K562 (cell line): Measurements from ENCODE around the gene BCL2L12. TPM values are rescaled to one million over a fixed set of nuclear protein-coding genes. Genes with fewer than 3 reads are reported as not detected.
A peak's percentile ranks its signal among the peaks of the same experiment; 100 is the strongest.

Source experiments
- BCLAF1 ChIP-seq, 2 experiments: fragments of 450-650 bp in 1 of 2; IDR thresholded peaks; 2 replicates each; pipeline ENCODE4 v1.6.1; 2011 to 2017; ENCODE audit warnings: low read depth in 2 of 2, antibody characterized with exemption in 1 of 2, borderline replicate concordance in 1 of 2, low read length in 1 of 2, mild to moderate bottlenecking in 1 of 2, mixed read lengths in 1 of 2; ENCODE audit not compliant: control insufficient read depth in 1 of 2
- CTCFL ChIP-seq: IDR thresholded peaks from 2 replicates; pipeline ENCODE4 v1.6.1; 2011; ENCODE audit warnings: borderline replicate concordance, low read depth, mild to moderate bottlenecking, moderate library complexity, low read length; ENCODE audit not compliant: insufficient read depth, poor library complexity, severe bottlenecking
- FIP1L1 ChIP-seq: fragments of 200-400 bp; formaldehyde crosslinking; IDR thresholded peaks from 2 replicates; pipeline ENCODE4 v1.6.1; 2018; ENCODE audit warnings: mild to moderate bottlenecking, low read depth, low read length; ENCODE audit not compliant: poor library complexity, severe bottlenecking
- GABPA ChIP-seq: fragments of 200-800 bp; sonication (Bioruptor generic); conservative IDR thresholded peaks from 2 replicates; pipeline ENCODE4 v1.6.1; 2016; ENCODE audit warnings: low read depth, missing genetic modification characterization, missing compliant biosample characterization
- NONO ChIP-seq, 2 experiments: fragments of 200-400 bp in 1 of 2; fragments of 450-650 bp in 1 of 2; formaldehyde crosslinking in 1 of 2; IDR thresholded peaks; 2 replicates each; pipeline ENCODE4 v1.6.1; 2017; ENCODE audit warnings: low read depth in 2 of 2, mild to moderate bottlenecking in 2 of 2, moderate library complexity in 2 of 2, low read length in 1 of 2
- ZKSCAN8 ChIP-seq: fragments of 200-800 bp; sonication (Bioruptor generic); IDR thresholded peaks from 2 replicates; pipeline ENCODE4 v1.6.1; 2016; ENCODE audit warnings: missing genetic modification characterization, missing compliant biosample characterization
- ZNF212 ChIP-seq: fragments of 450-650 bp; formaldehyde crosslinking; IDR thresholded peaks from 2 replicates; pipeline ENCODE4 v1.4.0; 2020; ENCODE audit warnings: mild to moderate bottlenecking
- ZNF318 ChIP-seq, 2 experiments: fragments of 450-650 bp; IDR thresholded peaks; 2 replicates each; pipeline ENCODE4 v1.6.1; 2016; ENCODE audit warnings: mild to moderate bottlenecking in 2 of 2, borderline replicate concordance in 1 of 2, low read depth in 1 of 2, moderate library complexity in 1 of 2
- ZNF57 ChIP-seq: fragments of 450-650 bp; formaldehyde crosslinking; IDR thresholded peaks from 2 replicates; pipeline ENCODE4 v1.4.0; 2020; ENCODE audit warnings: mild to moderate bottlenecking, moderate library complexity
- polyA plus RNA-seq, 8 experiments: library from polyadenylated mRNA; depleted of rRNA in 4 of 8; stranded (reverse) in 5 of 8; unstranded in 3 of 8; fragments of >200 nt; fragmentation: Nextera tagmentation in 2 of 8; fragmentation: Illumina TruSeq in 1 of 8; extraction: Ambion mirVana in 2 of 8; extraction: Trizol in 1 of 8; gene quantifications; 2 replicates each; pipeline versions ENCODE4 v1.2.1 to v1.2.3, GENCODE V29; 2011 to 2014; ENCODE audit warnings: inconsistent platforms in 1 of 8, missing spikeins in 1 of 8
- total RNA-seq, 7 experiments: library from RNA; depleted of rRNA in 6 of 7; stranded (reverse); fragments of >200 nt in 6 of 7; fragmentation: Illumina TruSeq in 2 of 7; extraction: Trizol in 2 of 7; gene quantifications; 2 replicates each; pipeline versions ENCODE4 v1.2.1 to v1.2.3, GENCODE V29; 2011 to 2021; ENCODE audit warnings: low replicate concordance in 1 of 7

BCL2L12 gene
- total and polyA plus RNA-seq, 9 of the 15 experiments (the other 6 are each of a cell fraction or from before 2014, with no cell fraction given), result 7.4 to 263 (median 81.2) TPM

GRCh38 chr19:49641688-49642491 is 23.8 kb upstream of the BCL2L12 start, which contains the start of gene SCAF1 (continued):
- TF ChIP-seq ZNF318 (IDR thresholded peaks at IDR 0.05; ENCODE audit: borderline replicate concordance in 1 of 2, low read depth in 1 of 2) (no peak), CTCFL (no peak), ZKSCAN8 (CRISPR knock-in tag) (no peak), ZNF57 (no peak), GABPA (tag) (peak; percentile 96), NONO (IDR thresholded peaks at IDR 0.05; ENCODE audit: low read depth in 2 of 2, low read length in 1 of 2) (0 out of 4 replicates have a peak, but pooled peaks of 1 of the 2 experiments have one; percentile 6), ZNF212 (CRISPR knock-in tag) (no peak), BCLAF1 (IDR thresholded peaks at IDR 0.05; ENCODE audit: borderline replicate concordance in 1 of 2, control insufficient read depth in 1 of 2, low read depth in 2 of 2, low read length in 1 of 2) (0 out of 4 replicates have a peak, but pooled peaks of 1 of the 2 experiments have one; percentile 30), FIP1L1 (no peak)
